ENCODE results near the gene COL9A2.
"Not testable (repeated sequence)": the region's sequence is repeated elsewhere in the genome, so short reads cannot be mapped to it uniquely, and the experiment has no call there.

DNA sequence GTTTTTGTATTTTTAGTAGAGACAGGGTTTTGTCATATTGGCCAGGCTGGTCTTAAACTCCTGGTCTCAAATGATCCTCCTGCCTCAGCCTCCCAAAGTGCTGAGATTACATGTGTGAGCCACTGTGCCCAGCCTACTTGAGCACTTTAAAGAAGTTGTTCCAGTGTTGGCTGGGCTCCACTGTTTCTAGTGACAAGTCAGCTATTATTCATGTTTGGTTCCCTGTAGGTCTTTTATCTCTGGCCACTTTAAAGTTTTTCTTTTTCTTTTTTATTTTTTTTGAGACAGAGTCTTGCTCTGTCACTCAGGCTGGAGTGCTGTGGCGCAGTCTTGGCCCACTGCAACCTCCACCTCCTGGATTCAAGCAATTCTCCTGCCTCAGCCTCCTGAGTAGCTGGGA lies 14.3 kb upstream of the COL9A2 start:
- TF ChIP-seq, protein P1, sequence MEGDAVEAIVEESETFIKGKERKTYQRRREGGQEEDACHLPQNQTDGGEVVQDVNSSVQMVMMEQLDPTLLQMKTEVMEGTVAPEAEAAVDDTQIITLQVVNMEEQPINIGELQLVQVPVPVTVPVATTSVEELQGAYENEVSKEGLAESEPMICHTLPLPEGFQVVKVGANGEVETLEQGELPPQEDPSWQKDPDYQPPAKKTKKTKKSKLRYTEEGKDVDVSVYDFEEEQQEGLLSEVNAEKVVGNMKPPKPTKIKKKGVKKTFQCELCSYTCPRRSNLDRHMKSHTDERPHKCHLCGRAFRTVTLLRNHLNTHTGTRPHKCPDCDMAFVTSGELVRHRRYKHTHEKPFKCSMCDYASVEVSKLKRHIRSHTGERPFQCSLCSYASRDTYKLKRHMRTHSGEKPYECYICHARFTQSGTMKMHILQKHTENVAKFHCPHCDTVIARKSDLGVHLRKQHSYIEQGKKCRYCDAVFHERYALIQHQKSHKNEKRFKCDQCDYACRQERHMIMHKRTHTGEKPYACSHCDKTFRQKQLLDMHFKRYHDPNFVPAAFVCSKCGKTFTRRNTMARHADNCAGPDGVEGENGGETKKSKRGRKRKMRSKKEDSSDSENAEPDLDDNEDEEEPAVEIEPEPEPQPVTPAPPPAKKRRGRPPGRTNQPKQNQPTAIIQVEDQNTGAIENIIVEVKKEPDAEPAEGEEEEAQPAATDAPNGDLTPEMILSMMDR (IDR thresholded peaks at IDR 0.05) = not testable (repeated sequence)
- TF ChIP-seq POLR2A (IDR thresholded peaks at IDR 0.05) = not testable (repeated sequence)
